PC-9 (cell line): Measurements from ENCODE around the gene ZNF616.

Source experiments
- EZH2 ChIP-seq: fragments of 200-600 bp; sonication (generic); IDR thresholded peaks from 2 replicates; pipeline ENCODE4 v1.8.0; 2017; ENCODE audit warnings: antibody characterized with exemption, low read depth
- TF ChIP-seq, protein P1 (sequence below): fragments of 200-600 bp; sonication (generic); conservative IDR thresholded peaks from 2 replicates; pipeline ENCODE4 v1.6.1; 2017; ENCODE audit warnings: mixed run types, antibody characterized with exemption, mild to moderate bottlenecking, moderate library complexity

GRCh38 chr19:52094526-52095130, 45.1 kb downstream of the ZNF616 start:
- TF ChIP-seq EZH2, result no peak
- TF ChIP-seq, protein P1, sequence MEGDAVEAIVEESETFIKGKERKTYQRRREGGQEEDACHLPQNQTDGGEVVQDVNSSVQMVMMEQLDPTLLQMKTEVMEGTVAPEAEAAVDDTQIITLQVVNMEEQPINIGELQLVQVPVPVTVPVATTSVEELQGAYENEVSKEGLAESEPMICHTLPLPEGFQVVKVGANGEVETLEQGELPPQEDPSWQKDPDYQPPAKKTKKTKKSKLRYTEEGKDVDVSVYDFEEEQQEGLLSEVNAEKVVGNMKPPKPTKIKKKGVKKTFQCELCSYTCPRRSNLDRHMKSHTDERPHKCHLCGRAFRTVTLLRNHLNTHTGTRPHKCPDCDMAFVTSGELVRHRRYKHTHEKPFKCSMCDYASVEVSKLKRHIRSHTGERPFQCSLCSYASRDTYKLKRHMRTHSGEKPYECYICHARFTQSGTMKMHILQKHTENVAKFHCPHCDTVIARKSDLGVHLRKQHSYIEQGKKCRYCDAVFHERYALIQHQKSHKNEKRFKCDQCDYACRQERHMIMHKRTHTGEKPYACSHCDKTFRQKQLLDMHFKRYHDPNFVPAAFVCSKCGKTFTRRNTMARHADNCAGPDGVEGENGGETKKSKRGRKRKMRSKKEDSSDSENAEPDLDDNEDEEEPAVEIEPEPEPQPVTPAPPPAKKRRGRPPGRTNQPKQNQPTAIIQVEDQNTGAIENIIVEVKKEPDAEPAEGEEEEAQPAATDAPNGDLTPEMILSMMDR, result no peak
